Measurements from ENCODE around the gene NUDT8.

DNA sequence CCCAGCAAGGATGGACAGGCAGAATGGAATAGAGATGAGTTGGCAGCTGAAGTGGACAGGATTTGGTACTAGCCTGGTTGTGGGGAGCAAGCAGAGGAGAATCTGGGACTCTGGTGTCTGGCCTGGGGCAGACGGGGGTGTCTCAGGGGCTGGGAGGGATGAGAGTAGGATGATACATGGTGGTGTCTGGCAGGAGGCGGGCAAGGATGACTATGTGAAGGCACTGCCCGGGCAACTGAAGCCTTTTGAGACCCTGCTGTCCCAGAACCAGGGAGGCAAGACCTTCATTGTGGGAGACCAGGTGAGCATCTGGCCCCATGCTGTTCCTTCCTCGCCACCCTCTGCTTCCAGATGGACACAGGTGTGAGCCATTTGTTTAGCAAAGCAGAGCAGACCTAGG lies 43.8 kb downstream of the NUDT8 start:
- TF ChIP-seq, protein P1, sequence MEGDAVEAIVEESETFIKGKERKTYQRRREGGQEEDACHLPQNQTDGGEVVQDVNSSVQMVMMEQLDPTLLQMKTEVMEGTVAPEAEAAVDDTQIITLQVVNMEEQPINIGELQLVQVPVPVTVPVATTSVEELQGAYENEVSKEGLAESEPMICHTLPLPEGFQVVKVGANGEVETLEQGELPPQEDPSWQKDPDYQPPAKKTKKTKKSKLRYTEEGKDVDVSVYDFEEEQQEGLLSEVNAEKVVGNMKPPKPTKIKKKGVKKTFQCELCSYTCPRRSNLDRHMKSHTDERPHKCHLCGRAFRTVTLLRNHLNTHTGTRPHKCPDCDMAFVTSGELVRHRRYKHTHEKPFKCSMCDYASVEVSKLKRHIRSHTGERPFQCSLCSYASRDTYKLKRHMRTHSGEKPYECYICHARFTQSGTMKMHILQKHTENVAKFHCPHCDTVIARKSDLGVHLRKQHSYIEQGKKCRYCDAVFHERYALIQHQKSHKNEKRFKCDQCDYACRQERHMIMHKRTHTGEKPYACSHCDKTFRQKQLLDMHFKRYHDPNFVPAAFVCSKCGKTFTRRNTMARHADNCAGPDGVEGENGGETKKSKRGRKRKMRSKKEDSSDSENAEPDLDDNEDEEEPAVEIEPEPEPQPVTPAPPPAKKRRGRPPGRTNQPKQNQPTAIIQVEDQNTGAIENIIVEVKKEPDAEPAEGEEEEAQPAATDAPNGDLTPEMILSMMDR (IDR thresholded peaks at IDR 0.05): no peak
- TF ChIP-seq POLR2A (IDR thresholded peaks at IDR 0.05): no peak
